ENCODE results near the gene WFIKKN1. TPM values are rescaled to one million over a fixed set of nuclear protein-coding genes. Genes with fewer than 3 reads are reported as not detected.
"Not testable (repeated sequence)": the region's sequence is repeated elsewhere in the genome, so short reads cannot be mapped to it uniquely, and the experiment has no call there.

WFIKKN1 gene
- total RNA-seq, 1 donor: 0.43 TPM

- TF ChIP-seq, protein P1, sequence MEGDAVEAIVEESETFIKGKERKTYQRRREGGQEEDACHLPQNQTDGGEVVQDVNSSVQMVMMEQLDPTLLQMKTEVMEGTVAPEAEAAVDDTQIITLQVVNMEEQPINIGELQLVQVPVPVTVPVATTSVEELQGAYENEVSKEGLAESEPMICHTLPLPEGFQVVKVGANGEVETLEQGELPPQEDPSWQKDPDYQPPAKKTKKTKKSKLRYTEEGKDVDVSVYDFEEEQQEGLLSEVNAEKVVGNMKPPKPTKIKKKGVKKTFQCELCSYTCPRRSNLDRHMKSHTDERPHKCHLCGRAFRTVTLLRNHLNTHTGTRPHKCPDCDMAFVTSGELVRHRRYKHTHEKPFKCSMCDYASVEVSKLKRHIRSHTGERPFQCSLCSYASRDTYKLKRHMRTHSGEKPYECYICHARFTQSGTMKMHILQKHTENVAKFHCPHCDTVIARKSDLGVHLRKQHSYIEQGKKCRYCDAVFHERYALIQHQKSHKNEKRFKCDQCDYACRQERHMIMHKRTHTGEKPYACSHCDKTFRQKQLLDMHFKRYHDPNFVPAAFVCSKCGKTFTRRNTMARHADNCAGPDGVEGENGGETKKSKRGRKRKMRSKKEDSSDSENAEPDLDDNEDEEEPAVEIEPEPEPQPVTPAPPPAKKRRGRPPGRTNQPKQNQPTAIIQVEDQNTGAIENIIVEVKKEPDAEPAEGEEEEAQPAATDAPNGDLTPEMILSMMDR (IDR thresholded peaks at IDR 0.05; ENCODE audit: insufficient read depth, low read depth, low read length): no peak
- no peak for DNase-seq (ENCODE audit: low read depth)
- no peak overlapping the region for H3K4me3 ChIP-seq (ENCODE audit: low read depth, low read length)
Measured at GRCh38 chr16:595094-595528, 35.7 kb upstream of the WFIKKN1 start.

GRCh38 chr16:595942-596735, 34.6 kb upstream of the WFIKKN1 start:
- H3K4me3 ChIP-seq (ENCODE audit: low read depth, low read length): no peak overlapping the region
- no peak for DNase-seq (ENCODE audit: low read depth)
- TF ChIP-seq, protein P1 (IDR thresholded peaks at IDR 0.05; ENCODE audit: insufficient read depth, low read depth, low read length): no peak

GRCh38 chr16:596736-597060, 34.1 kb upstream of the WFIKKN1 start:
- DNase-seq (ENCODE audit: low read depth): no peak
- no peak overlapping the region for H3K4me3 ChIP-seq (ENCODE audit: low read depth, low read length)
- TF ChIP-seq, protein P1 (IDR thresholded peaks at IDR 0.05; ENCODE audit: insufficient read depth, low read depth, low read length): no peak

DNA sequence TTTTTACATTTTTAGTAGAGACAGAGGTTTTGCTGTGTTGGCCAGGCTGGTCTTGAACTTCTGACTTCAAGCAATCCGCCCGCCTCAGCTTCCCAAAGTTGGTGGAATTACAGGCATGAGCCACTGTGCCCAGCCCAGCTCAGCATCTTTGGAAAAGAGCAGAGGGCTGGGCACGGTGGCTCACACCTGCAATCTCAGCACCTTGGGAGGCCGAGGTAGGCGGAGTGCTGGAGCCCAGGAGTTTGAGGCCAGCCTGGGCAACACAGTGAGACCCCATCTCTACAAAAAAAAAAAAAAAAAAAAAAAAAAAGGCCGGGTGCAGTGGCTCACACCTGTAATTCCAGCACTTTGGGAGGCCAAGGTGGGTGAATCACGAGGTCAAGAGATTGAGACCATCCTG, 33.1 kb upstream of the WFIKKN1 start:
- DNase-seq (ENCODE audit: low read depth); H3K4me3 ChIP-seq (ENCODE audit: low read depth, low read length): not testable (repeated sequence)

DNA sequence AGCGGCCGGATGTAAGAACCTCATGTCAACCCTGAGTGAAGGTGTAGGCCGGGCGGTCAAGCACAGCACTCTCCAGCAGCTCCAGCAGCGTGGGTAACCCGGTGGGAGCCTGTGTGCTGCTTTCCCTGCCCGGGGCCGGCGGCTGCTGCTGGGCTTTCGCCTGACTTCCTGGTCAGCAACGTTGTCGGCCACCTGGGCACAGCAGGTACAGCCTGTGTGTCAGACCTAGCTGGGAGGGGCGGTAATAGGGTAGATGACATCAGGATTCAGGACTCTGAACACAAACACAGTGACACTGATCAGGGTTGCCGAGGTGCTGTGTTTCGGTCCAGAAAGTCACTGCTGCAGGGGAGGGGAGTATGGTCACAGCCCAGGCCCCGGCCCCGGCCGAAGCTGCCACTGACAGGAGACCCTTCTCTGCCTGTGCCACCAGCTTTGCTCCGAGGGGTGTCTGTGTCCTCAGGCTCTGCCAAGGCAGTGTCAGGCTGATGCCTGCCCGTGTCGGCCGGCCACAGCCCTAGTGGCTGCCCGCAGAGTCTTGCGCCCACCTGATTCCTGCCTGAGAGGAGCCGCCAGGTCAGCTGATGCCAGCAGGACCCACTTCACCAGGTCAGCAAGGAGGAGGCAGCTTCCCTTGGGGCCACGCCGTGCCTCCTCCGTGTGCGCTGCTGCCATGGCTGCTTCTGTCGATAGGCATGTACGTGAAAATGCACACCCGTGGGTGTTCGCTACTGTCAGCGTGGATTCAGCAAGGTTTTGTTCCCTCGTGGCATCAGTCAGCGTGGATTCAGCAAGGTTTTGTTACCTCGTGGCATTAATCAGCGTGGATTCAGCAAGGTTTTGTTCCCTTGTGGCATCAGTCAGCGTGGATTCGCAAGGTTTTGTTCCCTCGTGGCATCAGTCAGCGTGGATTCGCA, 31.7 kb upstream of the WFIKKN1 start:
- DNase-seq (ENCODE audit: low read depth): no peak
- H3K4me3 ChIP-seq (ENCODE audit: low read depth, low read length): no peak overlapping the region
- TF ChIP-seq, protein P1 (IDR thresholded peaks at IDR 0.05; ENCODE audit: insufficient read depth, low read depth, low read length): no peak

DNA sequence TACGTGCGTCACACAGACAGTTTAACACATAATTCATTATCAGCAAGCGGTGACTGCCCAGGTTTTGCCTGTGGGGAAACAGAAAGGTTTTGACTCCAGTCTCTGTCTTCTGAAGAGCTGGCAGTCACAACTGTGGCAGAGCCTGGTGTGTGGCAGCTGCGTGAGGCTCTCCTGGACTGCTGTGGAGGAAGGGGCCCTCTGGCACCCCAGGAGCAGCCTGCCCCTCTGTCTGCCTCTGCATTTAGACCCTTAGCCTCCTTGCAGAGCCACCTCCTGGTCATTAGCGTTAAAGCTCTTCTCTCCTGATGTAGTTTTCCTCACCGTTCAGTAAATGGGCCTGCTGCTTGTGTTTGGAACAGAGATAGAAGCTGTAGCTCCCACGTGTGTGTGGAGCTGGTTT, 30.0 kb upstream of the WFIKKN1 start:
- no peak for DNase-seq (ENCODE audit: low read depth)
- TF ChIP-seq, protein P1 (IDR thresholded peaks at IDR 0.05; ENCODE audit: insufficient read depth, low read depth, low read length): peak; percentile 38
- H3K4me3 ChIP-seq (ENCODE audit: low read depth, low read length): no peak overlapping the region

DNA sequence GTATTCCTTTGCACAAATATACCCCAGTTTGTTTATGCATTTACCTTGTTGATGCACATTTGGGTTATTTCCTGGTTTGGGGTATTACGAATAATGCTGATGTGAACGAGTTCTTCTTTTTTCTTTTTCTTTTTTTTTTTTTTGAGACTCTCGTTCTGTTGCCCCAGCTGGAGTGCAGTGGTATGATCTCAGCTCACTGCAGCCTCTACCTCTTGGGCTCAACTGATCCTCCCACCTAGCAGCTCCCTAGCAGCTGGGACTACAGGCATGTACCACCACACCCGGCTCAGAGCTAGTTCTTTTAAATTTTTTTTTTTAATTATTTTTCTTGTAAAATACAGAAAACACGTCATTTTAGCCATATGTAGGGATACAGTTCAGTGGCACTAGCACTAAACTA, 26.9 kb upstream of the WFIKKN1 start:
- no peak for DNase-seq (ENCODE audit: low read depth)
- TF ChIP-seq, protein P1 (IDR thresholded peaks at IDR 0.05; ENCODE audit: insufficient read depth, low read depth, low read length): no peak
- H3K4me3 ChIP-seq (ENCODE audit: low read depth, low read length): no peak overlapping the region
